ENCODE measurements around the gene CATSPER3. TPM values are rescaled to one million over a fixed set of nuclear protein-coding genes. Genes with fewer than 3 reads are reported as not detected.

The CATSPER3 gene
- total and polyA plus RNA-seq, 2 of the 8 experiments (the other 6 are each of a cell fraction or from before 2014, with no cell fraction given): 0.62 TPM; not detected in 1

- 73% methylated on average over 2 of the region's 2 CpGs; no CpG with 5 or more reads in 1 of the 2 experiments for WGBS, 2 experiments (ENCODE audit: extremely low coverage in 1 of 2, insufficient coverage in 1 of 2, insufficient read length in 1 of 2, insufficient replicate concordance in 2 of 2, low coverage in 1 of 2, low lambda C conversion rate in 2 of 2, missing lambda C conversion rate in 1 of 2)
- no peak for DNase-seq (ENCODE audit: low read depth in 1 of 2, low spot score in 2 of 2)
Measured at GRCh38 chr5:134993161-134993560, 25.5 kb downstream of the CATSPER3 start.

More at GRCh38 chr5:134993161-134993560, 25.5 kb downstream of the CATSPER3 start:
- Histone ChIP-seq H4K8ac (ENCODE audit: extremely low read depth, insufficient read depth, low read length) (no peak overlapping the region), H3K23me2 (ENCODE audit: low read depth, low read length) (no peaks in the 10 kb centered on the region), H3K14ac (ENCODE audit: insufficient read length) (no peak overlapping the region), H3K18ac (ENCODE audit: extremely low read depth, low read length) (no peak overlapping the region), H3K27ac (ENCODE audit: low read depth, low read length) (no peak overlapping the region), H3K4me2 (ENCODE audit: insufficient read depth in 1 of 2, low read depth in 2 of 2, low read length in 2 of 2) (no peak overlapping the region), H3K9ac (replicated peaks in 1 of 4; ENCODE audit: extremely low read depth in 1 of 4, low read depth in 3 of 4, low read length in 3 of 4) (no peak overlapping the region), H3K23ac (ENCODE audit: insufficient read length) (no peak overlapping the region), H2BK5ac (ENCODE audit: low read depth, low read length) (no peak overlapping the region), H3K27me3 (replicated peaks in 1 of 4; ENCODE audit: control insufficient read depth in 3 of 4, extremely low read depth in 1 of 4, insufficient read depth in 3 of 4, low read length in 3 of 4) (no peaks in the 10 kb centered on the region; a peak in 1 of 7 replicates), H3K36me3 (ENCODE audit: control insufficient read depth in 2 of 4, insufficient read depth in 4 of 4, low read length in 3 of 4) (no peaks in the 10 kb centered on the region), H3K56ac (replicated peaks; ENCODE audit: insufficient read length, low read depth, low read length) (no peak overlapping the region), H3K4ac (replicated peaks; ENCODE audit: insufficient read length, low read depth, low read length) (no peak overlapping the region), H3K9me3 (ENCODE audit: insufficient read depth in 2 of 2, low read depth in 1 of 2, low read length in 1 of 2) (no peaks in the 10 kb centered on the region), H4K91ac (replicated peaks; ENCODE audit: insufficient read length, low read length) (no peak overlapping the region), H2BK12ac (ENCODE audit: low read depth, low read length) (no peak overlapping the region), H3K4me3 (ENCODE audit: extremely low read depth in 1 of 4, insufficient read depth in 2 of 4, low read depth in 3 of 4, low read length in 4 of 4) (no peak overlapping the region), H3K79me1 (ENCODE audit: low read depth, low read length) (no peaks in the 10 kb centered on the region), H2BK120ac (replicated peaks; ENCODE audit: low read depth, low read length) (no peak overlapping the region), H2AFZ (ENCODE audit: low read length) (no peak overlapping the region), H2BK20ac (ENCODE audit: low read length) (no peak overlapping the region), H4K20me1 (replicated peaks in 1 of 2; ENCODE audit: control insufficient read depth in 1 of 2, insufficient read depth in 2 of 2, low read length in 2 of 2) (no peaks in the 10 kb centered on the region), H4K5ac (ENCODE audit: insufficient read length, low read depth, low read length) (no peak overlapping the region), H3K4me1 (replicated peaks in 1 of 4; ENCODE audit: control insufficient read depth in 3 of 4, insufficient read depth in 4 of 4, low read length in 3 of 4) (peaks cover 0 to 9% (median 6%) of the 10 kb centered on the region in 4 experiments; a peak in 4 of 7 replicates), H2BK15ac (ENCODE audit: low read length) (no peak overlapping the region), H2AK5ac (ENCODE audit: low read depth, low read length) (no peak overlapping the region), H3K79me2 (ENCODE audit: control insufficient read depth in 1 of 2, insufficient read depth in 2 of 2, low read length in 2 of 2) (no peaks in the 10 kb centered on the region)
- FAIRE-seq: no peak
- TF ChIP-seq EP300 (IDR thresholded peaks at IDR 0.05; ENCODE audit: borderline replicate concordance in 1 of 2, low read depth in 2 of 2, low read length in 2 of 2): no peak
- ChIA-PET CTCF (ENCODE audit: partially characterized antibody) (no interaction called here), POLR2A (ENCODE audit: partially characterized antibody) (no interaction called here)
